GM12874 (cell line): ENCODE measurements around the gene ARHGAP8.

Source experiments
- CTCF ChIP-seq: IDR thresholded peaks from 2 replicates; pipeline ENCODE4 v1.5.1; 2011; ENCODE audit warnings: low read depth, mild to moderate bottlenecking, control low read depth, low read length, moderate library complexity; ENCODE audit not compliant: insufficient read depth

ARHGAP8 gene

GRCh38 chr22:44828193-44828592, 75.8 kb downstream of the ARHGAP8 start:
- TF ChIP-seq CTCF, result peak; percentile 65

GRCh38 chr22:44831885-44832284, 79.5 kb downstream of the ARHGAP8 start:
- TF ChIP-seq CTCF, result no peak

GRCh38 chr22:44834065-44834464, 81.7 kb downstream of the ARHGAP8 start:
- no peak for TF ChIP-seq CTCF

- TF ChIP-seq CTCF, result no peak
Observed at GRCh38 chr22:44837481-44837880, 85.1 kb downstream of the ARHGAP8 start.

GRCh38 chr22:44838316-44839016, 86.1 kb downstream of the ARHGAP8 start:
- TF ChIP-seq CTCF, result no peak

- TF ChIP-seq CTCF, result no peak
Observed at GRCh38 chr22:44839061-44839460, 86.7 kb downstream of the ARHGAP8 start.

GRCh38 chr22:44839721-44840120, 87.3 kb downstream of the ARHGAP8 start:
- no peak for TF ChIP-seq CTCF
